K562 (cell line): ENCODE results near the gene IQCF6. TPM values are rescaled to one million over a fixed set of nuclear protein-coding genes. Genes with fewer than 3 reads are reported as not detected.

Experiments
- ATAC-seq: fragments of 200-7000 bp; cut with Tn5 transposase; 3 replicates; pipeline ENCODE4 v1.9.1; 2020; ENCODE audit warnings: moderate library complexity
- BruUV-seq: library from RNA; stranded (reverse); fragments of 400-500 nt; replicated peaks from 2 replicates; lab custom pipeline; 2021; lab: Mats Ljungman, UMichigan
- CTCF ChIA-PET: fragments of 300-600 bp; formaldehyde crosslinking; extraction: SDS; loops from one replicate; lab custom pipeline; 2021; ENCODE audit warnings: low intra/inter-chr PET ratio; lab: Yijun Ruan, JAX
- POLR2A ChIA-PET: fragments of 300-600, 350-650 bp; sonication (Branson Sonifier 250); formaldehyde crosslinking; extraction: SDS; loops from one replicate; lab custom pipeline; 2021; ENCODE audit warnings: antibody characterized with exemption, inconsistent platforms; lab: Yijun Ruan, JAX
- DNase-seq, 4 experiments: peaks; one replicate each; pipeline versions ENCODE4 v3.0.0 to v3.0.0-alpha.2; 2011 to 2018; ENCODE audit warnings: low spot score in 3 of 4, mixed read lengths in 3 of 4; ENCODE audit errors: extremely low read depth in 1 of 4
- FAIRE-seq: peaks from 2 replicates; lab custom pipeline; 2011; peaks lifted over from hg19 to GRCh38; lab: Jason Lieb, UNC
- H2AFZ ChIP-seq: 2 replicates; pipeline ENCODE4 v1.6.0; 2011; ENCODE audit warnings: low read depth, low read length, control low read depth, inconsistent platforms
- H3K27ac ChIP-seq: fragments of 200-600 bp; 3 replicates; pipeline ENCODE4 v1.8.0; 2011; ENCODE audit warnings: low read depth, mild to moderate bottlenecking, control low read depth, inconsistent platforms, low read length, moderate library complexity, mixed read lengths; ENCODE audit errors: extremely low read depth
- H3K27me3 ChIP-seq, 2 experiments: fragments of 300-600 bp in 1 of 2; 2 replicates in 1 of 2; 3 replicates in 1 of 2; pipeline versions ENCODE4 v1.6.0 to v1.8.0; 2011; ENCODE audit warnings: inconsistent platforms in 2 of 2, low read length in 2 of 2, mild to moderate bottlenecking in 1 of 2, mixed read lengths in 1 of 2, moderate library complexity in 1 of 2; ENCODE audit not compliant: control insufficient read depth in 2 of 2, insufficient read depth in 2 of 2
- H3K36me3 ChIP-seq: fragments of 300-600 bp; 3 replicates; pipeline ENCODE4 v1.8.0; 2011; ENCODE audit warnings: mild to moderate bottlenecking, low read length, inconsistent platforms; ENCODE audit not compliant: control insufficient read depth, insufficient read depth
- H3K4me1 ChIP-seq, 2 experiments: fragments of 200-600 bp in 1 of 2; replicated peaks in 1 of 2; 2 replicates in 1 of 2; 3 replicates in 1 of 2; pipeline versions ENCODE4 v1.5.1 to v1.8.0; 2011; ENCODE audit warnings: inconsistent platforms in 2 of 2, low read length in 2 of 2, mild to moderate bottlenecking in 1 of 2, mixed read lengths in 1 of 2, moderate library complexity in 1 of 2; ENCODE audit not compliant: control insufficient read depth in 2 of 2, insufficient read depth in 2 of 2
- H3K4me2 ChIP-seq: 2 replicates; pipeline ENCODE4 v1.6.1; 2011; ENCODE audit warnings: low read length, control low read depth, inconsistent platforms, mixed read lengths; ENCODE audit not compliant: insufficient read depth
- H3K4me3 ChIP-seq: fragments of 200-600 bp; sonication (generic), shearing (Covaris generic); 2 replicates; pipeline ENCODE4 v1.5.1; 2016; ENCODE audit warnings: control low read depth, inconsistent platforms
- H3K79me2 ChIP-seq: fragments of 200-600 bp; 3 replicates; pipeline ENCODE4 v1.8.0; 2011; ENCODE audit warnings: low read length, inconsistent platforms; ENCODE audit not compliant: control insufficient read depth, insufficient read depth
- H3K9ac ChIP-seq, 2 experiments: 2 replicates each; pipeline versions ENCODE4 v1.6.0 to v1.6.1; 2011; ENCODE audit warnings: low read depth in 2 of 2, low read length in 2 of 2, control low read depth in 1 of 2, inconsistent platforms in 1 of 2, mild to moderate bottlenecking in 1 of 2, mixed read lengths in 1 of 2; ENCODE audit not compliant: insufficient read depth in 1 of 2
- H3K9me1 ChIP-seq: one replicate; pipeline ENCODE4 v1.6.0; 2011; ENCODE audit warnings: inconsistent platforms, mild to moderate bottlenecking, low read length, moderate library complexity; ENCODE audit not compliant: control insufficient read depth, insufficient read depth
- H3K9me3 ChIP-seq: replicated peaks from 2 replicates; pipeline ENCODE4 v1.5.1; 2011; ENCODE audit warnings: low read depth, low read length, inconsistent platforms; ENCODE audit not compliant: control insufficient read depth, insufficient read depth
- H4K20me1 ChIP-seq: replicated peaks from 2 replicates; pipeline ENCODE4 v1.6.1; 2011; ENCODE audit warnings: low read length, inconsistent platforms, mixed read lengths; ENCODE audit not compliant: control insufficient read depth, insufficient read depth
- GATA2 ChIP-seq: sonication (generic); formaldehyde crosslinking; IDR thresholded peaks from 2 replicates; pipeline ENCODE4 v1.4.0; 2020; ENCODE audit warnings: mild to moderate bottlenecking, missing genetic modification reagents
- RAD21 ChIP-seq, 2 experiments: fragments of 250-450 bp in 1 of 2; fragments of 450-650 bp in 1 of 2; sonication (Bioruptor Pico) in 1 of 2; formaldehyde crosslinking in 1 of 2; IDR thresholded peaks in 1 of 2; conservative IDR thresholded peaks in 1 of 2; 2 replicates each; pipeline versions ENCODE4 v1.4.0 to v1.8.0; 2020 to 2022; ENCODE audit warnings: mild to moderate bottlenecking in 2 of 2, moderate library complexity in 1 of 2
- WGBS: fragments of 100-300 bp; shearing (Covaris generic); methylation state at CpG from one replicate; pipeline ENCODE4 v1.1.6; 2016; ENCODE audit warnings: low coverage, mixed read lengths; ENCODE audit not compliant: insufficient coverage; ENCODE audit errors: missing lambda C conversion rate; 5-methylcytosine and 5-hydroxymethylcytosine counted together
- in situ Hi-C: fragments of 300-500 bp; cut with MboI; formaldehyde crosslinking; loops from 4 replicates; pipeline ENCODE4 v1.15.0; 2018; ENCODE audit warnings: inconsistent platforms, mixed read lengths
- intact Hi-C: fragments of 100-400 bp; cut with micrococcal nuclease; formaldehyde crosslinking; loops from 2 replicates; pipeline ENCODE4 v1.14.2; 2022
- polyA plus RNA-seq, 8 experiments: library from polyadenylated mRNA; depleted of rRNA in 4 of 8; stranded (reverse) in 5 of 8; unstranded in 3 of 8; fragments of >200 nt; fragmentation: Nextera tagmentation in 2 of 8; fragmentation: Illumina TruSeq in 1 of 8; extraction: Ambion mirVana in 2 of 8; extraction: Trizol in 1 of 8; gene quantifications; 2 replicates each; pipeline versions ENCODE4 v1.2.1 to v1.2.3, GENCODE V29; 2011 to 2014; ENCODE audit warnings: inconsistent platforms in 1 of 8, missing spikeins in 1 of 8
- total RNA-seq, 7 experiments: library from RNA; depleted of rRNA in 6 of 7; stranded (reverse); fragments of >200 nt in 6 of 7; fragmentation: Illumina TruSeq in 2 of 7; extraction: Trizol in 2 of 7; gene quantifications; 2 replicates each; pipeline versions ENCODE4 v1.2.1 to v1.2.3, GENCODE V29; 2011 to 2021; ENCODE audit warnings: low replicate concordance in 1 of 7
- TF ChIP-seq, protein P1 (sequence below): IDR thresholded peaks from 2 replicates; pipeline ENCODE4 v1.6.1; 2014; ENCODE audit warnings: antibody characterized with exemption
- TF ChIP-seq, protein P2 (sequence below), 3 experiments: IDR thresholded peaks in 2 of 3; conservative IDR thresholded peaks in 1 of 3; 2 replicates each; pipeline ENCODE4 v1.5.1; 2011 to 2012; ENCODE audit warnings: low read length in 3 of 3, mild to moderate bottlenecking in 3 of 3, control low read depth in 2 of 3, improper control_type of control experiment in 1 of 3, inconsistent platforms in 1 of 3, low read depth in 1 of 3, mixed read lengths in 1 of 3, moderate library complexity in 1 of 3; ENCODE audit not compliant: insufficient read depth in 2 of 3
- TF ChIP-seq, protein P3 (sequence below), 2 experiments: fragments of 450-650 bp; formaldehyde crosslinking in 1 of 2; IDR thresholded peaks; 2 replicates each; pipeline versions ENCODE4 v1.4.0 to v1.6.1; 2014 to 2020; ENCODE audit warnings: mild to moderate bottlenecking in 2 of 2, borderline replicate concordance in 1 of 2, low read depth in 1 of 2

Gene IQCF6
- total and polyA plus RNA-seq, 9 of the 15 experiments (the other 6 are each of a cell fraction or from before 2014, with no cell fraction given) = not detected

- CTCF ChIA-PET = interaction anchor here (0.6 to 0.8 kb wide), 2 partner anchors 88 to 90 kb away, joined by 3 to 5 read pairs; no protein-coding TSS in a partner anchor
- no peaks in the 10 kb centered on the region for H3K9me3 ChIP-seq
- POLR2A ChIA-PET = no interaction called here
- no peaks in the 10 kb centered on the region for H3K9me1 ChIP-seq
- no peak overlapping the region for H3K4me3 ChIP-seq
- no peaks in the 10 kb centered on the region for H3K36me3 ChIP-seq
- H3K4me2 ChIP-seq = no peak overlapping the region
- BruUV-seq = no TSS peak
- H3K4me1 ChIP-seq = no peaks in the 10 kb centered on the region; a peak in 1 of 5 replicates
- H3K27me3 ChIP-seq = peaks cover 0 to 7% of the 10 kb centered on the region in 2 experiments; a peak in 1 of 5 replicates
- no peak overlapping the region for H3K9ac ChIP-seq
- FAIRE-seq = peak; percentile 78
- WGBS = 3% methylated on average over 3 of the region's 3 CpGs
- in situ Hi-C loops (no loop called here), intact Hi-C loops (loop anchor here (5.0 kb wide), 2 partner anchors 83 to 298 kb away; partner anchors contain the start of gene DCAF1)
- H3K27ac ChIP-seq = no peak overlapping the region
- H2AFZ ChIP-seq = no peak overlapping the region
- no peaks in the 10 kb centered on the region for H4K20me1 ChIP-seq
- peak; percentile 65 for ATAC-seq
- no peaks in the 10 kb centered on the region for H3K79me2 ChIP-seq
- peak; percentile 20 to 50 (median 32) for DNase-seq
- TF ChIP-seq, protein P1, sequence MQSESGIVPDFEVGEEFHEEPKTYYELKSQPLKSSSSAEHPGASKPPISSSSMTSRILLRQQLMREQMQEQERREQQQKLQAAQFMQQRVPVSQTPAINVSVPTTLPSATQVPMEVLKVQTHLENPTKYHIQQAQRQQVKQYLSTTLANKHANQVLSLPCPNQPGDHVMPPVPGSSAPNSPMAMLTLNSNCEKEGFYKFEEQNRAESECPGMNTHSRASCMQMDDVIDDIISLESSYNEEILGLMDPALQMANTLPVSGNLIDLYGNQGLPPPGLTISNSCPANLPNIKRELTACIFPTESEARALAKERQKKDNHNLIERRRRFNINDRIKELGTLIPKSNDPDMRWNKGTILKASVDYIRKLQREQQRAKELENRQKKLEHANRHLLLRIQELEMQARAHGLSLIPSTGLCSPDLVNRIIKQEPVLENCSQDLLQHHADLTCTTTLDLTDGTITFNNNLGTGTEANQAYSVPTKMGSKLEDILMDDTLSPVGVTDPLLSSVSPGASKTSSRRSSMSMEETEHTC = no peak
- TF ChIP-seq, protein P2, sequence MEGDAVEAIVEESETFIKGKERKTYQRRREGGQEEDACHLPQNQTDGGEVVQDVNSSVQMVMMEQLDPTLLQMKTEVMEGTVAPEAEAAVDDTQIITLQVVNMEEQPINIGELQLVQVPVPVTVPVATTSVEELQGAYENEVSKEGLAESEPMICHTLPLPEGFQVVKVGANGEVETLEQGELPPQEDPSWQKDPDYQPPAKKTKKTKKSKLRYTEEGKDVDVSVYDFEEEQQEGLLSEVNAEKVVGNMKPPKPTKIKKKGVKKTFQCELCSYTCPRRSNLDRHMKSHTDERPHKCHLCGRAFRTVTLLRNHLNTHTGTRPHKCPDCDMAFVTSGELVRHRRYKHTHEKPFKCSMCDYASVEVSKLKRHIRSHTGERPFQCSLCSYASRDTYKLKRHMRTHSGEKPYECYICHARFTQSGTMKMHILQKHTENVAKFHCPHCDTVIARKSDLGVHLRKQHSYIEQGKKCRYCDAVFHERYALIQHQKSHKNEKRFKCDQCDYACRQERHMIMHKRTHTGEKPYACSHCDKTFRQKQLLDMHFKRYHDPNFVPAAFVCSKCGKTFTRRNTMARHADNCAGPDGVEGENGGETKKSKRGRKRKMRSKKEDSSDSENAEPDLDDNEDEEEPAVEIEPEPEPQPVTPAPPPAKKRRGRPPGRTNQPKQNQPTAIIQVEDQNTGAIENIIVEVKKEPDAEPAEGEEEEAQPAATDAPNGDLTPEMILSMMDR (IDR thresholded peaks at IDR 0.05 in 2 of 3, conservative IDR thresholded peaks at IDR 0.05 in 1 of 3; ENCODE audit: insufficient read depth in 2 of 3, low read depth in 1 of 3, low read length in 3 of 3) = peak; percentile 50 to 71 (median 63); a peak in 5 of 6 replicates
- peak; percentile 48 to 71 for TF ChIP-seq RAD21 (CRISPR knock-in tag; conservative IDR thresholded peaks at IDR 0.05 in 1 of 2, IDR thresholded peaks at IDR 0.05 in 1 of 2)
- TF ChIP-seq, protein P3, sequence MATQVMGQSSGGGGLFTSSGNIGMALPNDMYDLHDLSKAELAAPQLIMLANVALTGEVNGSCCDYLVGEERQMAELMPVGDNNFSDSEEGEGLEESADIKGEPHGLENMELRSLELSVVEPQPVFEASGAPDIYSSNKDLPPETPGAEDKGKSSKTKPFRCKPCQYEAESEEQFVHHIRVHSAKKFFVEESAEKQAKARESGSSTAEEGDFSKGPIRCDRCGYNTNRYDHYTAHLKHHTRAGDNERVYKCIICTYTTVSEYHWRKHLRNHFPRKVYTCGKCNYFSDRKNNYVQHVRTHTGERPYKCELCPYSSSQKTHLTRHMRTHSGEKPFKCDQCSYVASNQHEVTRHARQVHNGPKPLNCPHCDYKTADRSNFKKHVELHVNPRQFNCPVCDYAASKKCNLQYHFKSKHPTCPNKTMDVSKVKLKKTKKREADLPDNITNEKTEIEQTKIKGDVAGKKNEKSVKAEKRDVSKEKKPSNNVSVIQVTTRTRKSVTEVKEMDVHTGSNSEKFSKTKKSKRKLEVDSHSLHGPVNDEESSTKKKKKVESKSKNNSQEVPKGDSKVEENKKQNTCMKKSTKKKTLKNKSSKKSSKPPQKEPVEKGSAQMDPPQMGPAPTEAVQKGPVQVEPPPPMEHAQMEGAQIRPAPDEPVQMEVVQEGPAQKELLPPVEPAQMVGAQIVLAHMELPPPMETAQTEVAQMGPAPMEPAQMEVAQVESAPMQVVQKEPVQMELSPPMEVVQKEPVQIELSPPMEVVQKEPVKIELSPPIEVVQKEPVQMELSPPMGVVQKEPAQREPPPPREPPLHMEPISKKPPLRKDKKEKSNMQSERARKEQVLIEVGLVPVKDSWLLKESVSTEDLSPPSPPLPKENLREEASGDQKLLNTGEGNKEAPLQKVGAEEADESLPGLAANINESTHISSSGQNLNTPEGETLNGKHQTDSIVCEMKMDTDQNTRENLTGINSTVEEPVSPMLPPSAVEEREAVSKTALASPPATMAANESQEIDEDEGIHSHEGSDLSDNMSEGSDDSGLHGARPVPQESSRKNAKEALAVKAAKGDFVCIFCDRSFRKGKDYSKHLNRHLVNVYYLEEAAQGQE (IDR thresholded peaks at IDR 0.05; ENCODE audit: borderline replicate concordance) = peak; percentile 34; the same call in 1 of the 2 replicates
- TF ChIP-seq, protein P3 (CRISPR knock-in tag; IDR thresholded peaks at IDR 0.05; ENCODE audit: low read depth) = no peak
- no peak for TF ChIP-seq GATA2
These were observed 21.1 kb upstream of the IQCF6 start for GRCh38 chr3:51799879-51800749.
